ENCODE results near the gene SETDB2.

Gene SETDB2

DNA sequence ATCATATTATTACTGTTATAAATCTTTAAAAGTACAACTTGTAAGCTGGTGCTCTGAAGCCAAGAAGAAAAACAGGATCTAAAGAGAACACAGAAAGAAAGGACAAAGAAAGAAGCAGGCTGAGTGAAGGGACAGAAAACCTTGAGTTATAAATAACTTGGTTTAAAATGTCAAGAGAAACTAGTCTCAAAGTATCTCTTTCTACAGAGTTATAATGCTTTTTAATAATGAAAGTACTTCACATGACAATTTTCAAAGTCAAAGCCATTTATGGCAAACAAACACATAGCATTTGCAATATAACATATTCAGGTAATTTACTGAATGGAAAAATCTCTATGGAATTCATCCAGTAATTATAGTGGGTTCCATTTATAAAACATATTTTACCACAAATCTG lies 33.6 kb upstream of the SETDB2 start:
- Histone ChIP-seq H2BK12ac (ENCODE audit: low read length) (no peak overlapping the region), H3K79me1 (ENCODE audit: low read depth, low read length) (peaks cover 3% of the 10 kb centered on the region), H3K14ac (ENCODE audit: low read length) (no peak overlapping the region), H4K8ac (ENCODE audit: low read depth, low read length) (no peak overlapping the region), H3K27ac (replicated peaks; ENCODE audit: low read length) (no peak overlapping the region), H3K9me3 (replicated peaks in 1 of 2; ENCODE audit: control insufficient read depth in 2 of 2, insufficient read depth in 1 of 2, low read depth in 1 of 2, low read length in 2 of 2) (no peaks in the 10 kb centered on the region), H2BK5ac (ENCODE audit: low read length) (no peak overlapping the region), H3K4me1 (ENCODE audit: control insufficient read depth in 2 of 2, insufficient read depth in 1 of 2, low read depth in 1 of 2, low read length in 2 of 2) (no peaks in the 10 kb centered on the region), H3K27me3 (ENCODE audit: control insufficient read depth in 3 of 3, insufficient read depth in 3 of 3, low read depth in 1 of 3, low read length in 3 of 3) (no peaks in the 10 kb centered on the region), H3K23ac (ENCODE audit: low read depth, low read length, poor library complexity) (no peak overlapping the region), H3K9ac (ENCODE audit: low read depth, low read length, poor library complexity) (no peak overlapping the region), H2AFZ (ENCODE audit: low read length) (no peak overlapping the region), H4K91ac (ENCODE audit: low read depth, low read length, poor library complexity) (no peak overlapping the region), H3K4ac (ENCODE audit: low read length) (no peak overlapping the region), H3K4me2 (ENCODE audit: insufficient read depth, low read length, poor library complexity, severe bottlenecking) (no peak overlapping the region), H3K36me3 (replicated peaks in 1 of 2; ENCODE audit: control insufficient read depth in 2 of 2, insufficient read depth in 2 of 2, low read length in 2 of 2) (no peaks in the 10 kb centered on the region), H2BK120ac (ENCODE audit: low read depth, low read length) (no peak overlapping the region), H3K18ac (ENCODE audit: low read length) (no peak overlapping the region), H2AK5ac (ENCODE audit: low read depth, low read length) (no peak overlapping the region), H3K4me3 (ENCODE audit: low read length in 2 of 2) (no peak overlapping the region), H2BK15ac (ENCODE audit: low read length) (no peak overlapping the region)
- DNase-seq (ENCODE audit: low spot score): no peak

DNA sequence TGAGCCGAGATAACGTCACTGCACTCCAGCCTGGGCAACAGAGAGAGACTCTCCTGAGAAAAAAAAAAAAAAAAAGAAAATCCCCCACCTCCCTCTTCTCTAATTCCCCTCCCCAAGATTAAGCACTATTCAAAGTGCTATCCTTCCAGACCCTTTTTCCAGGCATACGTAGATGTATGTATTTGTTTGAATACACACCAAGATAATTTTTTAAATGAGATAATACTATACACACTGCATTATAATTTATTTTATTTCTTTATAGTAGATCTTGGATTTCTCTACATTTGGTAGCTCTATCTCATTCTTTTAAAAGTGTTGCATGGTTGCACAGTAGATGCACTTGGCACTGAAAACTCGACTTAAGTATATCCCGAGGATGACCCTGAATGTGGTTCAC lies 32.7 kb upstream of the SETDB2 start:
- Histone ChIP-seq H3K18ac (ENCODE audit: low read length) (no peak overlapping the region), H3K23ac (ENCODE audit: low read depth, low read length, poor library complexity) (no peak overlapping the region), H2BK12ac (ENCODE audit: low read length) (no peak overlapping the region), H3K14ac (ENCODE audit: low read length) (no peak overlapping the region), H3K4me3 (ENCODE audit: low read length in 2 of 2) (no peak overlapping the region), H4K91ac (ENCODE audit: low read depth, low read length, poor library complexity) (no peak overlapping the region), H3K27ac (replicated peaks; ENCODE audit: low read length) (no peak overlapping the region), H4K8ac (ENCODE audit: low read depth, low read length) (no peak overlapping the region), H3K27me3 (ENCODE audit: control insufficient read depth in 3 of 3, insufficient read depth in 3 of 3, low read depth in 1 of 3, low read length in 3 of 3) (no peaks in the 10 kb centered on the region), H2BK120ac (ENCODE audit: low read depth, low read length) (no peak overlapping the region), H2BK15ac (ENCODE audit: low read length) (no peak overlapping the region), H3K36me3 (replicated peaks in 1 of 2; ENCODE audit: control insufficient read depth in 2 of 2, insufficient read depth in 2 of 2, low read length in 2 of 2) (no peaks in the 10 kb centered on the region), H3K4me2 (ENCODE audit: insufficient read depth, low read length, poor library complexity, severe bottlenecking) (no peak overlapping the region), H3K9me3 (replicated peaks in 1 of 2; ENCODE audit: control insufficient read depth in 2 of 2, insufficient read depth in 1 of 2, low read depth in 1 of 2, low read length in 2 of 2) (no peaks in the 10 kb centered on the region), H3K4me1 (ENCODE audit: control insufficient read depth in 2 of 2, insufficient read depth in 1 of 2, low read depth in 1 of 2, low read length in 2 of 2) (no peaks in the 10 kb centered on the region), H2AFZ (ENCODE audit: low read length) (no peak overlapping the region), H3K9ac (ENCODE audit: low read depth, low read length, poor library complexity) (no peak overlapping the region), H3K4ac (ENCODE audit: low read length) (no peak overlapping the region), H2BK5ac (ENCODE audit: low read length) (no peak overlapping the region), H2AK5ac (ENCODE audit: low read depth, low read length) (no peak overlapping the region), H3K79me1 (ENCODE audit: low read depth, low read length) (peaks cover 3% of the 10 kb centered on the region)
- WGBS, 2 donors (ENCODE audit: extremely low coverage in 2 of 2, insufficient read length in 2 of 2, insufficient replicate concordance in 1 of 2): no CpG with 5 or more reads among the region's 5 CpGs
- DNase-seq (ENCODE audit: low spot score): no peak

DNA sequence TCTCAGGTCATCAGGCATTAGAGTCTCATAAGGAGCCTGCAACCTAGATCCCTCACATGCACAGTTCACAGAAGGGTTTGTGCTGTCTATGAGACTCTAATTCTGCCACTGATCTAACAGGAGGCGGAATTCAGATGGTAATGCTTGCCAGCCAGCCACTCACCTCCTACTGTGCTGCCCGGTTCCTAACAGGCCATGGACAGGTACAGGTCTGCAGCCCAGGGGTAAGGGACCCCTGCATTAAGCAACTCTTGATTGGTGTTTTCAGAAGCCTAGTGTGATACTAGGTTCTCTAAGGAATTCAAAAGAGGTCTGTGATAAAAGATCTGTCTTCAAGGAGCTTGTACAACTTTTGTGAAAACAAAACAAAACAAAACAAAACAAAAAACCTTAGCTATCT lies 31.3 kb upstream of the SETDB2 start:
- Histone ChIP-seq H3K4me1 (ENCODE audit: control insufficient read depth in 2 of 2, insufficient read depth in 1 of 2, low read depth in 1 of 2, low read length in 2 of 2) (no peaks in the 10 kb centered on the region), H2AK5ac (ENCODE audit: low read depth, low read length) (no peak overlapping the region), H3K4me3 (ENCODE audit: low read length in 2 of 2) (no peak overlapping the region), H2BK5ac (ENCODE audit: low read length) (no peak overlapping the region), H3K14ac (ENCODE audit: low read length) (no peak overlapping the region), H4K91ac (ENCODE audit: low read depth, low read length, poor library complexity) (no peak overlapping the region), H2BK12ac (ENCODE audit: low read length) (no peak overlapping the region), H2BK15ac (ENCODE audit: low read length) (no peak overlapping the region), H3K79me1 (ENCODE audit: low read depth, low read length) (peaks cover 3% of the 10 kb centered on the region), H2AFZ (ENCODE audit: low read length) (no peak overlapping the region), H3K18ac (ENCODE audit: low read length) (peak overlapping the region; percentile 28), H3K36me3 (replicated peaks in 1 of 2; ENCODE audit: control insufficient read depth in 2 of 2, insufficient read depth in 2 of 2, low read length in 2 of 2) (no peaks in the 10 kb centered on the region), H3K27me3 (ENCODE audit: control insufficient read depth in 3 of 3, insufficient read depth in 3 of 3, low read depth in 1 of 3, low read length in 3 of 3) (no peaks in the 10 kb centered on the region), H2BK120ac (ENCODE audit: low read depth, low read length) (no peak overlapping the region), H3K9ac (ENCODE audit: low read depth, low read length, poor library complexity) (no peak overlapping the region), H3K4ac (ENCODE audit: low read length) (no peak overlapping the region), H4K8ac (ENCODE audit: low read depth, low read length) (no peak overlapping the region), H3K27ac (replicated peaks; ENCODE audit: low read length) (no peak overlapping the region), H3K9me3 (replicated peaks in 1 of 2; ENCODE audit: control insufficient read depth in 2 of 2, insufficient read depth in 1 of 2, low read depth in 1 of 2, low read length in 2 of 2) (no peaks in the 10 kb centered on the region), H3K4me2 (ENCODE audit: insufficient read depth, low read length, poor library complexity, severe bottlenecking) (no peak overlapping the region), H3K23ac (ENCODE audit: low read depth, low read length, poor library complexity) (no peak overlapping the region)
- no CpG with 5 or more reads among the region's 2 CpGs for whole genome bisulfite sequencing, 2 donors (ENCODE audit: extremely low coverage in 2 of 2, insufficient read length in 2 of 2, insufficient replicate concordance in 1 of 2)
- no peak for DNase-seq (ENCODE audit: low spot score)

DNA sequence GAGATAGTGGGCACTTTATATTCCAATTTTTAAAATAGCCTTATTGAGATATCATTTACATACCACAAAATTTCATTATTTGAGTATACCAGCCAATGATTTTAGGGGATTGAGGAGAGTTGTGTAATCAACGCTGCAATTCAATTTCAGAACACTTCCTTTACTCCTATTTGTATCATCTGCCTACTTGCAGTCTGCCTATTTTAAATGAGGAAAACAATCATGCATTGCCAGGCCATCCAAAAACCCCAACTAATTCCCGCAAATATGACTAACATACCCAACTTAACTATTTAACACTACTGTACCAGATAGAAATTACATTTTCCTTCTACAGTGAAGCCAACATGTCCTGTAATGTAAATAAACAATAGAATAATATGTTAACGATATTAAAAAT lies 26.9 kb upstream of the SETDB2 start:
- H3K79me1 ChIP-seq (ENCODE audit: low read depth, low read length): peaks cover 3% of the 10 kb centered on the region
- no peak overlapping the region for H3K23ac ChIP-seq (ENCODE audit: low read depth, low read length, poor library complexity)
- H3K36me3 ChIP-seq (replicated peaks in 1 of 2; ENCODE audit: control insufficient read depth in 2 of 2, insufficient read depth in 2 of 2, low read length in 2 of 2): no peaks in the 10 kb centered on the region
- H2BK5ac ChIP-seq (ENCODE audit: low read length): no peak overlapping the region
- no peak overlapping the region for H3K18ac ChIP-seq (ENCODE audit: low read length)
- DNase-seq (ENCODE audit: low spot score): no peak
- H2AFZ ChIP-seq (ENCODE audit: low read length): no peak overlapping the region
- no peak overlapping the region for H3K14ac ChIP-seq (ENCODE audit: low read length)
- H4K8ac ChIP-seq (ENCODE audit: low read depth, low read length): no peak overlapping the region
- no peak overlapping the region for H3K4ac ChIP-seq (ENCODE audit: low read length)
- H3K27me3 ChIP-seq (ENCODE audit: control insufficient read depth in 3 of 3, insufficient read depth in 3 of 3, low read depth in 1 of 3, low read length in 3 of 3): no peaks in the 10 kb centered on the region
- 100% methylated on average over 1 of the region's 3 CpGs; no CpG with 5 or more reads in 1 of the 2 donors for WGBS, 2 donors (ENCODE audit: extremely low coverage in 2 of 2, insufficient read length in 2 of 2, insufficient replicate concordance in 1 of 2)
- no peak overlapping the region for H2AK5ac ChIP-seq (ENCODE audit: low read depth, low read length)
- H3K9ac ChIP-seq (ENCODE audit: low read depth, low read length, poor library complexity): no peak overlapping the region
- H3K4me1 ChIP-seq (ENCODE audit: control insufficient read depth in 2 of 2, insufficient read depth in 1 of 2, low read depth in 1 of 2, low read length in 2 of 2): peaks cover 2 to 6% of the 10 kb centered on the region in 2 donors
- H3K4me3 ChIP-seq (ENCODE audit: low read length in 2 of 2): no peak overlapping the region
- H3K27ac ChIP-seq (replicated peaks; ENCODE audit: low read length): no peak overlapping the region
- H4K91ac ChIP-seq (ENCODE audit: low read depth, low read length, poor library complexity): no peak overlapping the region
- H2BK12ac ChIP-seq (ENCODE audit: low read length): no peak overlapping the region
- no peak overlapping the region for H2BK15ac ChIP-seq (ENCODE audit: low read length)
- no peaks in the 10 kb centered on the region for H3K9me3 ChIP-seq (replicated peaks in 1 of 2; ENCODE audit: control insufficient read depth in 2 of 2, insufficient read depth in 1 of 2, low read depth in 1 of 2, low read length in 2 of 2)
- no peak overlapping the region for H2BK120ac ChIP-seq (ENCODE audit: low read depth, low read length)
- H3K4me2 ChIP-seq (ENCODE audit: insufficient read depth, low read length, poor library complexity, severe bottlenecking): no peak overlapping the region

All from neuronal stem cell (in vitro differentiated cells).